A204.1 (cell line): Measurements from ENCODE around the gene USP40.
"Not testable (repeated sequence)": the region's sequence is repeated elsewhere in the genome, so short reads cannot be mapped to it uniquely, and the experiment has no call there.

Experiments used
- FAIRE-seq: peaks from 2 replicates; lab custom pipeline; 2012; peaks lifted over from hg19 to GRCh38; lab: Jason Lieb, UNC

USP40 gene, protein sequence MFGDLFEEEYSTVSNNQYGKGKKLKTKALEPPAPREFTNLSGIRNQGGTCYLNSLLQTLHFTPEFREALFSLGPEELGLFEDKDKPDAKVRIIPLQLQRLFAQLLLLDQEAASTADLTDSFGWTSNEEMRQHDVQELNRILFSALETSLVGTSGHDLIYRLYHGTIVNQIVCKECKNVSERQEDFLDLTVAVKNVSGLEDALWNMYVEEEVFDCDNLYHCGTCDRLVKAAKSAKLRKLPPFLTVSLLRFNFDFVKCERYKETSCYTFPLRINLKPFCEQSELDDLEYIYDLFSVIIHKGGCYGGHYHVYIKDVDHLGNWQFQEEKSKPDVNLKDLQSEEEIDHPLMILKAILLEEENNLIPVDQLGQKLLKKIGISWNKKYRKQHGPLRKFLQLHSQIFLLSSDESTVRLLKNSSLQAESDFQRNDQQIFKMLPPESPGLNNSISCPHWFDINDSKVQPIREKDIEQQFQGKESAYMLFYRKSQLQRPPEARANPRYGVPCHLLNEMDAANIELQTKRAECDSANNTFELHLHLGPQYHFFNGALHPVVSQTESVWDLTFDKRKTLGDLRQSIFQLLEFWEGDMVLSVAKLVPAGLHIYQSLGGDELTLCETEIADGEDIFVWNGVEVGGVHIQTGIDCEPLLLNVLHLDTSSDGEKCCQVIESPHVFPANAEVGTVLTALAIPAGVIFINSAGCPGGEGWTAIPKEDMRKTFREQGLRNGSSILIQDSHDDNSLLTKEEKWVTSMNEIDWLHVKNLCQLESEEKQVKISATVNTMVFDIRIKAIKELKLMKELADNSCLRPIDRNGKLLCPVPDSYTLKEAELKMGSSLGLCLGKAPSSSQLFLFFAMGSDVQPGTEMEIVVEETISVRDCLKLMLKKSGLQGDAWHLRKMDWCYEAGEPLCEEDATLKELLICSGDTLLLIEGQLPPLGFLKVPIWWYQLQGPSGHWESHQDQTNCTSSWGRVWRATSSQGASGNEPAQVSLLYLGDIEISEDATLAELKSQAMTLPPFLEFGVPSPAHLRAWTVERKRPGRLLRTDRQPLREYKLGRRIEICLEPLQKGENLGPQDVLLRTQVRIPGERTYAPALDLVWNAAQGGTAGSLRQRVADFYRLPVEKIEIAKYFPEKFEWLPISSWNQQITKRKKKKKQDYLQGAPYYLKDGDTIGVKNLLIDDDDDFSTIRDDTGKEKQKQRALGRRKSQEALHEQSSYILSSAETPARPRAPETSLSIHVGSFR

DNA sequence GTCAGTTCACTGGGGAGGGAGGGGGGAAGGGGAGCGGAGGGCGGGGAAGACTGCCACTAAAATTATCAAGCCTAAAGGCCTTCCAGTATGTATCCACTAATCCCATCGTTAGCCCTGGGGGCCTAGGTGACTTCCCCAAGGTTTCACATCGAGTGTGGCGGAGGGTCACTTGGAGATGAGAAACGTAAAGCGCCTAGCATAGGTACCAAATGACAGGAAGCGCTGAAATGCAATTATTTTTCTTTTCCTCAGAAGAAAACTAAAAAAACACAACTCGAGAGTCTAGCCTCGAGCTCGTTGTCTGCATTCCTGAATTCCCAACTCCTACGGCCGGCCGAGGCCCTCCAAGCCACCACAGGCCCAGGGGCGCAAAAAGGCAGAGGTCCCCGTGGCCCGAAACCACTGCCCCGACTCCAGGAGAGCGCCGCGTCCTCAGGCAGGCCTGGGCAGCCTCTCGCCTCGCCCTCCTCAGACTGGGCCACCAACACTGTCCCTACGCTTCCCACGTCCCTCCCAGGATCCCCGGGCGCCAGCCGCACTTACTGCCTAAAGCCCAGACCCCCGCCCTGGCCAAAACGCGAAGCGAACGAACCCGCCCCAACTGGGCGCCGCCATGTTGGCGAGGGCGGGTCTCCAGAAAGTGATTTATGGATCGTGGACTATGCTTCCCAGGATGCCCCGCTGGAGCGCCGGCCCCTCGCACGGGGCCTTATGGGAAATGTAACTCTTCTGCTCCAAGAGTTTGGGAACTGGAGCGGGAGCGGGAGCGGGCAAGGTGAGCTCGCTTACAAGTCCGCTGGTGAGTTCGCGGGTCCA lies at the start of gene USP40:
Gene USP40 (minus strand): TSS at position 642 of the 816 bp plus-strand sequence. CDS start 1,228 bp downstream, outside the sequence.
- peak; percentile 92 for FAIRE-seq

- FAIRE-seq, result no peak
Measured at GRCh38 chr2:233611284-233611683, 44.7 kb upstream of the USP40 start.

DNA sequence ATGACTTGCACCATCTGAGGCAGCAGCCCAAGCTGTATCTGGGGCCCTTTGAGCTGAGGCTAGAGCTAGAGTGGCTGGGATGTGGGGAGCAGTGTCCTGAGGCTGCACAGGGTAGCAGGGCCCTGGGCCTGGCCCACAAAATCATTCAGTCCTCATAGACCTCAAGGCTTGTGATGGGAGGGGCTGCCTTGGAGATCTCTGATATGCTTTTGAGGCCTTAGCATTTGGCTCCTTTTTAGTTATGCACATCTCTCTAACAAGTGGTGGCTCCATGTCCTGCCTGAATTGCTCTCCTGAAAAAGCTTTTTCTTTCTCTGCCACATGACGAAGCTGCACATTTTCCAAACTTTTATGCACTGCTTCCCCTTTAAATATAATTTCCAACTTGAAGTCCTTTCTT lies 39.1 kb upstream of the USP40 start:
- FAIRE-seq, result no peak

GRCh38 chr2:233604826-233605225 lies 38.2 kb upstream of the USP40 start:
- FAIRE-seq, result no peak

DNA sequence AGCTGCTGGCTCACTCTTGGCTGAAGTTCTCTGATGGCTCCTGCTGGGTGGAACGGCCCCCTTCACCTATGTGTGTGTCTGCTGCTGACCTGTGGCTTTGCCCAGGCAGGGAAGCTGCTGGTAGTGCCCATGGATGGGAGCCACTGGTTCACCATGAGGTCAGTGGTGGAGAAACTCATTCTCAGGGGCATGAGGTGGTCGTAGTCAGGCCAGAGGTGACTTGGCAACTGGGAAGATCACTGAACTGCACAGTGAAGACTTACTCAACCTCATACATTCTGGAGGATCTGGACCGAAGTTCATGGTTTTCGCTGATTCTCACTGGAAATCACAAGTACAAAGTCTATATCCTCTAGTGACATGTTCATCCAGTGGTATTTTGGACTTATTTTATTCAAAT lies 36.9 kb upstream of the USP40 start:
- FAIRE-seq, result no peak

DNA sequence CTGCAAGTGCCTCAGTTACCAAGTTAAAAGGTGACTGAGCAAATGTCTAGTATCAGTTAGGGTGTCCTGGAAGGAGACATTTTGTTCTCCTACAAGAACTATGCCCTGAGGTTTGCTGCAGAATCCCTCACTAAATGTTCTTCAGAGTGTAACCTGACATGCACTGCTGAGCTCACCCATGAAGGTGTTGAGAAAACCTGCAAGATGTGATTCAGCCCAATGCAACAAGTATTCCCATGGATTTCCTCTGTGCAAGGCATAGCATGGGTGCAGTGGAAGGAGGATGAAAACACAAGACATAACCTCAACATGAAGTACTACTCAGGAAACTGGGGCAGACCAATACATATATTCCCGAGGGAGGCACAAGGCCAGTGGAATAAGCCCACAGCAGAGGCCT lies 35.5 kb upstream of the USP40 start:
- no peak for FAIRE-seq

DNA sequence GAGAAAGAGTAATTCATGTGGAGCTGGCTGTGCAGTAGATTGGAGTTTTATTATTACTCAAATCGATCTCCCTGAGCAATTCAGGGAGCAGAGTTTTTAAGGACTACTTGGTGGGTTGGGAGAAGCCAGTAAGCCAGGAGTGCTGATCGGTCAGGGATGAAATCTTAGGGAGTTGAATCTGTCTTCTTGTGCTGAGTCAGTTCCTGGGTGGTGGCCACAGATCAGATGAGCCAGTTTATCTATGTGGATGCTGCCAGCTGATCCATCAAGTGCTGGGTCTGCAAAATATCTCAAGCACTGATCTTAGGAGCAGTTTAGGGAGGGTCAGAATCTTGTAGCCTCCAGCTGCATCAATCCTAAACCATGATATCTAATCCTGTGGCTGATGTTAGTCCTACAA lies 33.8 kb upstream of the USP40 start:
- no peak for FAIRE-seq

GRCh38 chr2:233598952-233599351 lies 32.4 kb upstream of the USP40 start:
- FAIRE-seq, result no peak

DNA sequence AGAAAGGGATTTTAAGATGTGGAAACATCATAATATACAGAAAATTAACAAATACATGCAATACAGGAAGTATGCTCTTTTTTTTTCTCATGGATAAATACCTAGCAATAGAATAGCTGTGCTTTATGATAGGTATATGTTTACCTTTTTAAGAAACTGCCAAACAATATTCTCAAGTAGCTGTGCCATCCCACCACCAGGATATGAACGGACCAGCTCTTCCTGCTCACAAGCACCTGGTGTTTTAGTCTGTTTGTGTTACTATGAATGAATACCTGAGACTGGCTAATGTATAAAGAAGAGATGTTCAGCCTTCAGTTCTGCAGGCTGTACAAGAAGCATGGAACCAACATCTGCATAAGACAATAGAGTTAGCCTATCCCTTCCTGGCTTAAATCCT lies 30.9 kb upstream of the USP40 start:
- FAIRE-seq, result no peak

GRCh38 chr2:233593201-233593600 lies 26.6 kb upstream of the USP40 start:
- FAIRE-seq, result no peak

GRCh38 chr2:233592706-233593105 lies 26.1 kb upstream of the USP40 start:
- FAIRE-seq, result not testable (repeated sequence)

DNA sequence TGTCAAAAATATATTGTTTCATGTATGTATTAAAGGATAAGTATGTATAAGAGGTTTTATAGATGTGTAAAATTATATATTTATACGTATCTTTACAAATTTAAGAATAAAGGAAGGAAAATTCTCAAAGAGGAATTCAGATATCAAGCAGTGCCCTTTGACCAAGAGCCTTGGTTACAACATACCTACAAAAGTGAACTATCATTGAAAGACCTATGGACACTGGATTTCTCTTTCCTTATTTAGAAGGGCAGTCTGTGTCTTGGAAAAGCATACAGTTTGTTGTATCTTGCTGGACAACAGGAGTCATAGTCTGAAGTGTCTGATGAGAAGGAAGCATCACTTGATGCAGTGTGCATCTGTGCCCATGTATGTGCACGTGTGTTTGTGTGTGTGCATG lies 21.8 kb upstream of the USP40 start:
- FAIRE-seq, result no peak

- no peak for FAIRE-seq
Measured at GRCh38 chr2:233584210-233584609, 17.6 kb upstream of the USP40 start.

- not testable (repeated sequence) for FAIRE-seq
Measured at GRCh38 chr2:233583217-233583965, 16.8 kb upstream of the USP40 start.

GRCh38 chr2:233577341-233577740 lies 10.8 kb upstream of the USP40 start:
- not testable (repeated sequence) for FAIRE-seq

DNA sequence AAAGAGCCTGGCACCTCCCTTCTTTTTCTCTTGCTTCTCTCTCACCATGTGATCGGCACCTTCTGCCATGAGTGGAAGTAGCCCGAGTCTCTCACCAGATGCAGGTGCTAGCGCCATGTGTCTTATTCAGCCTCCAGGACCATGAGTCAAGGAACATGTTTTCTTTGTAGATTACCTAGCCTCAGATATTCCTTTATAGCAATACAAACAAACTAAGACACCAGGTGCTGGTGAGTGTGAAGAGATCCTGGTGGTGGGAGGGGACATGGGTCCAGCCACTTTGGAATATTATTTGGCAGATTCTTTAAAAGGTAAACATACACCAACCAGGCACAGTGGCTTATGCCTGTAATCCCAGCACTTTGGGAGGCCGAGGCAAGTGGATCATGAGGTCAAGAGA lies 5.9 kb upstream of the USP40 start:
- no peak for FAIRE-seq

GRCh38 chr2:233571462-233571861 lies 4.9 kb upstream of the USP40 start:
- no peak for FAIRE-seq

DNA sequence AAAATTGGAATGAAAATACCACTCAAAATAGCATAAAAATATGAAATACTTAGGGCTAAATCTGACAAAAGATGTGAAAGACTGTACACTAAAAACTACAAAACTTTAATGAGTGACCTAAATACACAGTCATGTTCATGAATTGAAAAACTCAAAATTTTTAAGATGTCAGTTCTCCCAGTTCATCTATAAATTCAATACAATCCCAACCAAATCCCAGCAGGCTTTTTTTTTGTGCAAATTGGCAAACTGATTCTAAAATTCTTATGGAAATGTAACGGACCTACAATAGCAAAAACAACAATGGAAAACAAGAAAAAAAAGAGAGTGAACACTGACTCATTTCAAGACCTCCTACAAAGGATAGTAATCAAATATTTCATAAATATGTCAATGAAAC lies 4.4 kb upstream of the USP40 start:
- no peak for FAIRE-seq

GRCh38 chr2:233565685-233566140 lies 869 bp downstream of the USP40 start:
- no peak for FAIRE-seq

DNA sequence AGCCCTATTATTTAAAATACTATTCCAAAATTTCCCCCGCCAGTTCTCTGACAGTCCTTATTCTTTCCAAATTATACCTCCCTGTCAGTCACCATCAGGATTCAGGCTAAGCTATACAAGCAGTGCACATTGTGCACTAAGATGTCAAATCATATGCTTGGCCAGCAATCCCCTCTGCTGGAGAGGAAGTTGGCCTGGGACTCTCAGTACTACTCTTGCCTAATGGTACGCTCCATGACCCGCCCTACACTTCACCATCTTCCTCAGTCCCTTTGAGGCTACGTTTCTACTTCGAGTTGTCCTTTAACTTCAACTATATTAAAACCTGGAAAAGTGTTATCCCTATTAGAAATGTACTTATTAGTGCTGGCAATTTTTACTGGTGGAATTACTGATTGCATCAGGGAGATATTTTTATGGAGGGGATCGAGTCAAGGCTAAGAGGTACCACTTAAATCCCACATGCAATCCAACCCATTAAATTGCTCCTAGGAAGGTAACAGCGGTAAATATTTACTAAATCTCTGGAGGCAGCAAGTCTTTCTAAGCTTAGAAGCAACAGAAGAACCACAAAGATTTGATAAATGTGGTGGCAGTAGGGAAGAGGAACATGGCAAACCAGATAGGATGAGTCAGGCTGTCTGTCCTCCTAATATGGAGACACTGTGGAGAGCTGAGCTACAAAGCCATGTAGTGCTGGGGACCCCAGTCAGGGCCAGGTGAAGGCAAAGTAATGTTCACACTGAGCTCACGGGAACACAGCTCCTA lies 2.7 kb downstream of the USP40 start:
- FAIRE-seq, result no peak
